Hepatocyte (in vitro differentiated cells): Measurements from ENCODE around the gene RAB3GAP2. TPM values are rescaled to one million over a fixed set of nuclear protein-coding genes. Genes with fewer than 3 reads are reported as not detected.

ENCODE experiments used
- DNase-seq: peaks from one replicate; pipeline ENCODE4 v3.0.0-alpha.2; 2016; ENCODE audit warnings: low spot score
- H2AFZ ChIP-seq: fragments of 200-600 bp; sonication (generic); 2 replicates; pipeline ENCODE4 v1.6.0; 2016; ENCODE audit warnings: antibody characterized with exemption, mild to moderate bottlenecking
- H3K27ac ChIP-seq: fragments of 200-600 bp; sonication (generic); 2 replicates; pipeline ENCODE4 v1.5.1; 2016; ENCODE audit warnings: mild to moderate bottlenecking
- H3K27me3 ChIP-seq: fragments of 200-600 bp; sonication (generic); 2 replicates; pipeline ENCODE4 v1.6.1; 2016
- H3K36me3 ChIP-seq: fragments of 200-600 bp; sonication (generic); replicated peaks from 2 replicates; pipeline ENCODE4 v1.5.1; 2016; ENCODE audit warnings: low read depth; ENCODE audit not compliant: insufficient read depth
- H3K4me1 ChIP-seq: fragments of 200-600 bp; sonication (generic); 2 replicates; pipeline ENCODE4 v1.5.1; 2016; ENCODE audit warnings: mild to moderate bottlenecking, moderate library complexity; ENCODE audit not compliant: insufficient read depth
- H3K4me2 ChIP-seq: fragments of 200-600 bp; sonication (generic); 2 replicates; pipeline ENCODE4 v1.6.0; 2016
- H3K4me3 ChIP-seq: fragments of 200-600 bp; sonication (generic); 2 replicates; pipeline ENCODE4 v1.5.1; 2016; ENCODE audit warnings: mild to moderate bottlenecking
- H3K79me2 ChIP-seq: fragments of 200-600 bp; sonication (generic); 2 replicates; pipeline ENCODE4 v1.6.0; 2017; ENCODE audit warnings: mild to moderate bottlenecking
- H3K9me2 ChIP-seq: fragments of 200-600 bp; sonication (generic); replicated peaks from 2 replicates; pipeline ENCODE4 v1.6.0; 2017; ENCODE audit warnings: mild to moderate bottlenecking; ENCODE audit not compliant: insufficient read depth
- H3K9me3 ChIP-seq: fragments of 200-600 bp; sonication (generic); 2 replicates; pipeline ENCODE4 v1.5.1; 2016; ENCODE audit warnings: low read depth, mild to moderate bottlenecking
- H4K20me1 ChIP-seq: fragments of 200-600 bp; sonication (generic); 2 replicates; pipeline ENCODE4 v1.6.0; 2016; ENCODE audit warnings: mild to moderate bottlenecking; ENCODE audit not compliant: insufficient read depth, poor library complexity, severe bottlenecking
- CTCF ChIP-seq: fragments of 200-600 bp; sonication (generic); IDR thresholded peaks from 2 replicates; pipeline ENCODE4 v1.5.1; 2016; ENCODE audit warnings: antibody characterized with exemption, mild to moderate bottlenecking; ENCODE audit not compliant: poor library complexity
- EZH2 ChIP-seq: fragments of 200-600 bp; sonication (generic); IDR thresholded peaks from 2 replicates; pipeline ENCODE4 v1.6.1; 2016; ENCODE audit warnings: antibody characterized with exemption, mild to moderate bottlenecking, borderline replicate concordance
- EZH2phosphoT487 ChIP-seq: fragments of 200-600 bp; sonication (generic); IDR thresholded peaks from one replicate; pipeline ENCODE4 v1.6.1; 2018; ENCODE audit warnings: antibody characterized with exemption, mild to moderate bottlenecking, low read depth, moderate library complexity; ENCODE audit not compliant: unreplicated experiment, severe bottlenecking
- WGBS: methylation state at CpG from one replicate; pipeline ENCODE4 v1.1.6; 2016; ENCODE audit warnings: low lambda C conversion rate; ENCODE audit errors: missing lambda C conversion rate; 5-methylcytosine and 5-hydroxymethylcytosine counted together
- polyA plus RNA-seq: library from polyadenylated mRNA; unstranded; fragments of >200 nt; fragmentation: Nextera tagmentation; extraction: Ambion mirVana; gene quantifications from 2 replicates; pipeline ENCODE4 v1.2.1, GENCODE V29; 2016
- total RNA-seq: library from RNA; depleted of rRNA; stranded (reverse); fragments of >200 nt; gene quantifications from 2 replicates; pipeline ENCODE4 v1.2.3, GENCODE V29; 2014

Gene RAB3GAP2
- total and polyA plus RNA-seq, 2 experiments from 2014 or later: 13.7 to 31.6 TPM

- no peaks in the 10 kb centered on the region for H3K9me2 ChIP-seq
- no peaks in the 10 kb centered on the region for H3K9me3 ChIP-seq
- no peak overlapping the region for H3K4me3 ChIP-seq
- TF ChIP-seq EZH2phosphoT487 (no peak), EZH2 (no peak)
- H3K4me2 ChIP-seq: no peak overlapping the region
- H3K79me2 ChIP-seq: peaks cover 47% of the 10 kb centered on the region
- no peak for DNase-seq
- no peaks in the 10 kb centered on the region for H3K27me3 ChIP-seq
- no peak overlapping the region for H2AFZ ChIP-seq
- H3K27ac ChIP-seq: no peak overlapping the region
- H3K4me1 ChIP-seq: no peaks in the 10 kb centered on the region
- no peaks in the 10 kb centered on the region for H3K36me3 ChIP-seq
- H4K20me1 ChIP-seq: peaks cover 13% of the 10 kb centered on the region
These were observed 46.3 kb downstream of the RAB3GAP2 start for GRCh38 chr1:220225957-220226356.

- no peak for DNase-seq
- Histone ChIP-seq H3K4me3 (no peak overlapping the region), H3K79me2 (peaks cover 42% of the 10 kb centered on the region), H3K9me3 (no peaks in the 10 kb centered on the region), H3K4me2 (no peak overlapping the region), H2AFZ (no peak overlapping the region), H3K27me3 (no peaks in the 10 kb centered on the region), H3K36me3 (no peaks in the 10 kb centered on the region), H3K27ac (no peak overlapping the region), H4K20me1 (peaks cover 13% of the 10 kb centered on the region), H3K9me2 (no peaks in the 10 kb centered on the region), H3K4me1 (no peaks in the 10 kb centered on the region)
- WGBS: 96% methylated on average over 1 of the region's 1 CpG
- TF ChIP-seq EZH2 (no peak), CTCF (no peak), EZH2phosphoT487 (no peak)
These were observed 47.6 kb downstream of the RAB3GAP2 start for GRCh38 chr1:220224611-220225124.

GRCh38 chr1:220224033-220224432, 48.2 kb downstream of the RAB3GAP2 start:
- Histone ChIP-seq H3K4me2 (no peak overlapping the region), H3K36me3 (no peaks in the 10 kb centered on the region), H3K4me1 (no peaks in the 10 kb centered on the region), H3K4me3 (no peak overlapping the region), H3K9me3 (no peaks in the 10 kb centered on the region), H3K9me2 (no peaks in the 10 kb centered on the region), H2AFZ (no peak overlapping the region), H3K79me2 (peaks cover 38% of the 10 kb centered on the region), H3K27ac (no peak overlapping the region), H3K27me3 (no peaks in the 10 kb centered on the region), H4K20me1 (peaks cover 10% of the 10 kb centered on the region)
- WGBS: 95% methylated on average over 2 of the region's 2 CpGs
- TF ChIP-seq CTCF (no peak), EZH2phosphoT487 (no peak), EZH2 (no peak)
- no peak for DNase-seq

GRCh38 chr1:220222939-220223338, 49.3 kb downstream of the RAB3GAP2 start:
- H3K4me1 ChIP-seq: no peaks in the 10 kb centered on the region
- TF ChIP-seq EZH2: no peak
- no peak for TF ChIP-seq CTCF
- no peak for TF ChIP-seq EZH2phosphoT487
- no peaks in the 10 kb centered on the region for H3K36me3 ChIP-seq
- H4K20me1 ChIP-seq: peaks cover 10% of the 10 kb centered on the region
- H3K4me2 ChIP-seq: no peak overlapping the region
- no peak overlapping the region for H2AFZ ChIP-seq
- H3K27ac ChIP-seq: no peak overlapping the region
- H3K4me3 ChIP-seq: no peak overlapping the region
- no peak for DNase-seq
- H3K27me3 ChIP-seq: no peaks in the 10 kb centered on the region
- peaks cover 40% of the 10 kb centered on the region for H3K79me2 ChIP-seq
- WGBS: 98% methylated on average over 3 of the region's 3 CpGs
- no peaks in the 10 kb centered on the region for H3K9me2 ChIP-seq
- no peaks in the 10 kb centered on the region for H3K9me3 ChIP-seq
